ENCODE data around the gene FLT3. TPM values are rescaled to one million over a fixed set of nuclear protein-coding genes. Genes with fewer than 3 reads are reported as not detected.

The FLT3 gene
- total RNA-seq, 1 donor from 2014 or later, result 0.58 TPM

GRCh38 chr13:28056426-28056825, 44.0 kb downstream of the FLT3 start:
- Mint-ChIP-seq H3K36me3 (no peaks in the 10 kb centered on the region), H3K27me3 (ENCODE audit: low read depth) (peaks cover 9% of the 10 kb centered on the region), H3K4me3 (no peak overlapping the region), H3K9me3 (no peaks in the 10 kb centered on the region), H3K27ac (no peak overlapping the region), H3K4me1 (peaks cover 4% of the 10 kb centered on the region)
- TF ChIP-seq, protein P1, sequence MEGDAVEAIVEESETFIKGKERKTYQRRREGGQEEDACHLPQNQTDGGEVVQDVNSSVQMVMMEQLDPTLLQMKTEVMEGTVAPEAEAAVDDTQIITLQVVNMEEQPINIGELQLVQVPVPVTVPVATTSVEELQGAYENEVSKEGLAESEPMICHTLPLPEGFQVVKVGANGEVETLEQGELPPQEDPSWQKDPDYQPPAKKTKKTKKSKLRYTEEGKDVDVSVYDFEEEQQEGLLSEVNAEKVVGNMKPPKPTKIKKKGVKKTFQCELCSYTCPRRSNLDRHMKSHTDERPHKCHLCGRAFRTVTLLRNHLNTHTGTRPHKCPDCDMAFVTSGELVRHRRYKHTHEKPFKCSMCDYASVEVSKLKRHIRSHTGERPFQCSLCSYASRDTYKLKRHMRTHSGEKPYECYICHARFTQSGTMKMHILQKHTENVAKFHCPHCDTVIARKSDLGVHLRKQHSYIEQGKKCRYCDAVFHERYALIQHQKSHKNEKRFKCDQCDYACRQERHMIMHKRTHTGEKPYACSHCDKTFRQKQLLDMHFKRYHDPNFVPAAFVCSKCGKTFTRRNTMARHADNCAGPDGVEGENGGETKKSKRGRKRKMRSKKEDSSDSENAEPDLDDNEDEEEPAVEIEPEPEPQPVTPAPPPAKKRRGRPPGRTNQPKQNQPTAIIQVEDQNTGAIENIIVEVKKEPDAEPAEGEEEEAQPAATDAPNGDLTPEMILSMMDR (IDR thresholded peaks at IDR 0.05; ENCODE audit: unreplicated experiment), result no peak
- no peak for DNase-seq (ENCODE audit: low spot score in 2 of 2, unreplicated experiment in 2 of 2)

DNA sequence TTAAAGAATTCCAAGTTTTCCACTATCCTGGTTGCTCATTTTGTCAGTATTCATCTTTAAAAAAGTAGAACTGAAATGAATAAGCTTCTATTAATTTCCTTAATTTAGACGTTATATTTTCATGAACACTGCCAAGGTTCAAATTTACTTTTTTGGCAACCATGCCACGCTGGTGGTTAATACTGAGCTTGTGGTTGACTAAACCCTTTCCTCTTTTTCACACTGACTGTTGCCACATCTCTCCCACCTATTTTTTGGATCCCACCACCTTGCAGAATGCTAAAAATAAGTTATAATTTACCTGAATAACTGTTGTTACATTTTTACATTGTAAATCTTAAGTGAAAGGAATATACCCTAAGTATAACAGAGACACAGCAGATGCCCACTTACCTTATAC, 45.0 kb downstream of the FLT3 start:
- H3K27ac Mint-ChIP-seq, result no peak overlapping the region
- no peaks in the 10 kb centered on the region for H3K9me3 Mint-ChIP-seq
- H3K4me1 Mint-ChIP-seq, result peaks cover 4% of the 10 kb centered on the region
- no peaks in the 10 kb centered on the region for H3K36me3 Mint-ChIP-seq
- peaks cover 10% of the 10 kb centered on the region for H3K27me3 Mint-ChIP-seq (ENCODE audit: low read depth)
- TF ChIP-seq, protein P1 (IDR thresholded peaks at IDR 0.05; ENCODE audit: unreplicated experiment), result no peak
- no peak for DNase-seq (ENCODE audit: low spot score in 2 of 2, unreplicated experiment in 2 of 2)
- H3K4me3 Mint-ChIP-seq, result no peak overlapping the region

- Mint-ChIP-seq H3K27ac (no peak overlapping the region), H3K27me3 (ENCODE audit: low read depth) (peaks cover 35% of the 10 kb centered on the region), H3K4me1 (peaks cover 4% of the 10 kb centered on the region), H3K36me3 (no peaks in the 10 kb centered on the region), H3K4me3 (no peak overlapping the region), H3K9me3 (no peaks in the 10 kb centered on the region)
- DNase-seq (ENCODE audit: low spot score in 2 of 2, unreplicated experiment in 2 of 2), result no peak
- TF ChIP-seq, protein P1 (IDR thresholded peaks at IDR 0.05; ENCODE audit: unreplicated experiment), result no peak
These were observed 47.4 kb downstream of the FLT3 start for GRCh38 chr13:28052945-28053344.

DNA sequence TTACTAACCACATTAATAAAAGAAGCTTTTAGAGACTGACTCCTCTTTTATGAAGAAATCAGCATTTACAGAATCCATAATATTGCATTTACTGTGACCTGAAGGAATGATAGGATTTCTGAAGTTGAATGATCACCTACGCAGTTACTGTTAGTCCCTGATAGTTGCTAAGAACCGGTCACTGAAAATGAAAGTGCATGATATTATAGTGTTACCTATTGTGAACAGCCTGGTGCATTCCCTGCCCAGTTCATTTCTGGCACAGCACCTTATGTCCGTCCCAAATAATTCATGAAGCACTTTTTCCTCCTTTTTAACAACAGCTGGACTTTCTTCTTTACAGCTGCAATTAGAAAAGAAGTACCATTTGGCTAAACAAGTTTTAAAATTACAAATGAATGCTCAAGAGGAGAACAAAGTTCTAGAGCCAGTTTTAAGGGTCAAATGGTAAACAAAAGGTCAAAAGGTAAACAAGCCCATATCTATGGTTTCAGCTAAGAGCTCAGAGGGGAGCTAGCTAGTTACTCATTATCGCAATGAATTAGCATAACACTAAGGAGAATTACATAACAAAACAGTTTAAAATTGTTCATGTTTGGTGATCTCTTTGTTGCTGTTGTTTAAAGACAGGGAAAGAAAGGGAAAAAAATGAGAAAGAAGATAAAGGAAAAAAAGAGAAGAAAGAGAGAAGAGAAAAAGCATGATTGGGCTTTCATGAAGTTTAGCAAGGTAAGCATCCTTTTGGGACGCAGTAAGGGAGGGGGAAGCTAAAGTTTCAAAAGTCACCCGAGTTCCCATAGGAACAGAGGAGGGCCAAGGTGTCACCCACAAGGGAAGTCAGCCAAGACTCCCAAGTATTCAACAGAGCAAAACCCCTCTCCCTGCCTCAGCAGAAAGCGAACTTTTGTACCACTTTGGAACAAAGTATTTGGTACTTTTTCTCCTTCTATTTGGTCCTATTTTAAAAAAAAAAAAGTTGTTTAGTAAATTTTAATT, 50.2 kb downstream of the FLT3 start:
- H3K27ac Mint-ChIP-seq, result no peak overlapping the region
- no peak for DNase-seq (ENCODE audit: low spot score in 2 of 2, unreplicated experiment in 2 of 2)
- TF ChIP-seq, protein P1 (IDR thresholded peaks at IDR 0.05; ENCODE audit: unreplicated experiment), result no peak

DNA sequence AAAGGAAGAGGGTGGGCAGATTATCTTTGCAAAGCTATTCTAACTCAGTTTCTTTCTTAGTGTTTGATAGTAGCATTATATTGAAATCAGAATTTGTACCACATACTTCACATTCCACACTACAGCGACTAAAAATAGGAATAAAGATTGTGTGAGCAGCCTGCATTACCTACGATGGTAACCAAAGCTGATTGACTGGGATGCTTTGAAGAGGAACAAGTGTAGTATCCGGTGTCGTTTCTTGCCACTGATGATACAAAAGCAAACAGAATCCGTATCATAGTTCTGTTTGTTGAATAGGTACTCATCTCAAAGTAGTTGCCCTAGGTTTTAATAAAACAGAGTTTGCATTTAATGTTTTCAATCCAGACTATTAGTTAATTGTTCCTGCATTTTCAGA, 51.2 kb downstream of the FLT3 start:
- H3K9me3 Mint-ChIP-seq, result peaks cover 3% of the 10 kb centered on the region

More for the DNA sequence above, 50.2 kb downstream of the FLT3 start:
- peaks cover 3% of the 10 kb centered on the region for H3K4me1 Mint-ChIP-seq
- H3K4me3 Mint-ChIP-seq, result no peak overlapping the region
- peaks cover 35% of the 10 kb centered on the region for H3K27me3 Mint-ChIP-seq (ENCODE audit: low read depth)
- H3K36me3 Mint-ChIP-seq, result no peaks in the 10 kb centered on the region
- H3K9me3 Mint-ChIP-seq, result peaks cover 3% of the 10 kb centered on the region

More for the DNA sequence above, 51.2 kb downstream of the FLT3 start:
- Mint-ChIP-seq H3K4me3 (no peak overlapping the region), H3K27me3 (ENCODE audit: low read depth) (peaks cover 32% of the 10 kb centered on the region), H3K4me1 (no peaks in the 10 kb centered on the region), H3K27ac (no peak overlapping the region), H3K36me3 (no peaks in the 10 kb centered on the region)
- TF ChIP-seq, protein P1 (IDR thresholded peaks at IDR 0.05; ENCODE audit: unreplicated experiment), result no peak
- DNase-seq (ENCODE audit: low spot score in 2 of 2, unreplicated experiment in 2 of 2), result no peak
